Measurements from ENCODE around the gene BLCAP. TPM values are rescaled to one million over a fixed set of nuclear protein-coding genes. Genes with fewer than 3 reads are reported as not detected.
"Not testable (repeated sequence)": the region's sequence is repeated elsewhere in the genome, so short reads cannot be mapped to it uniquely, and the experiment has no call there.

BLCAP gene, protein sequence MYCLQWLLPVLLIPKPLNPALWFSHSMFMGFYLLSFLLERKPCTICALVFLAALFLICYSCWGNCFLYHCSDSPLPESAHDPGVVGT
- polyA plus RNA-seq: 112 TPM

DNA sequence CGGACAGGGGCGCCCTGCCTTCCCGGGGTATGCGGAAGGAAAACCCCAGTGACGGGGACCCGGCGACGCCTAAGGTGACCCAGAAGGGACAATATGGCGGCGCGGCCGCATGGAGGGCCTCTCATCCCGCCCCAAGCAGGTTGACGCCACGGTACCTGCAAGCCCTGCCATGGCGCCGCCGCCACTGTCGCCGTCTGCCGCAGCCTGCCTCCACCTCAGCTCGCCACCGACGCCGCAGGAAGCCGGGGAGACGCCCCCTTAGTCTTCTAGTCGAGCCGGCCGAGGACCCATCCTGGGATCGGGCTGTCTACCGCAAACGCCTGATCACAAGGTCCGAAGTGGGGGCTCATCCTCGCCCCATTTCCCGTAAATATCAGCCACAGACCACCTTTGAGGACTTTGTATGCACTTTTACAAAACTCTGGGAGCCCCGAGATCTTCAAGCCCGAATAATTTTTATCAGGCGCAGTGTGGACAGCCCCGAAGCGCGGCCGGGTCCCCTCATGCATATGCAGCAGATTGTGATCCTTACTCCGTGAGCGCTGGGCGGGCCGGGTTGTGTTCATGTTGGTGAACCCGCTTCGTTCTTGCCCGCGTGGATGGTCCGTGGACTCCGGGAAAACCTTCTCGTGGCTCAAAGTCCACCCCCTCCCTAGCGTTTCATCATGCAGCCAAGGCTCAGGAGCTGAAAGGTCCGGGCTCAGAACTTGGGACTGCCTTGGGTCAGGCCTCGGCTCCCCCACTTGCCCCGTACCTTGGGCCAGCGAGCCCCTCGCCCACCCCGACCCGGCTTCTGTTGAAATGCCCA lies at the start of gene BLCAP:
Gene BLCAP, minus strand, starts transcription at position 239 of the 808 bp plus-strand sequence. CDS start 8,702 bp downstream, outside the sequence.
- peak within 1 kb of the TSS; percentile 97 to 100 (median 100) for H3K27ac Mint-ChIP-seq
- peaks cover 2% of the 10 kb centered on the region for H3K36me3 Mint-ChIP-seq
- peaks cover 12 to 37% (median 30%) of the 10 kb centered on the region in 3 donors for H3K4me1 Mint-ChIP-seq
- H3K9me3 Mint-ChIP-seq: no peaks in the 10 kb centered on the region
- peak within 1 kb of the TSS; percentile 88 to 97 (median 92) for H3K4me3 Mint-ChIP-seq
- no peaks in the 10 kb centered on the region for H3K27me3 Mint-ChIP-seq

DNA sequence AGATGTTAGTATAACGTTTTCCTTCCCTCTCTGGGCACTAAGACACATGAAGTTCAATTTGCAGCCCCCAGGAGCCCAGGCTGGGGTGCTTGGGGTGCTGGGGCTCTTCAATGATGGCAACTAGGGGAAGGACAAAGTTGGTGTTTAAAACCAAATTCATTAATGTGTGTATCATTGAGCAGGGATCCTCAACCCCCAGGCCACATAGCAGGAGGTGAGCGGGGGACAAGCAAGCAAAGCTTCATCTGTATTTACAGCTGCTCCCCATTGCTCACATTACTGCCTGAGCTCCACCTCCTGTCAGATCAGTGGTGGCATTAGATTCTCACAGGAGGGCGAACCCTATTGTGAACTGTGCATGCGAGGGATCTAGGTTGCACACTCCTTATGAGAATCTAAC lies 49.8 kb upstream of the BLCAP start:
- H3K4me1 Mint-ChIP-seq: peaks cover 12 to 20% (median 13%) of the 10 kb centered on the region in 3 donors
- H3K9me3 Mint-ChIP-seq, H3K27ac Mint-ChIP-seq, H3K4me3 Mint-ChIP-seq, H3K36me3 Mint-ChIP-seq: not testable (repeated sequence)
- H3K27me3 Mint-ChIP-seq: peaks cover 13% of the 10 kb centered on the region

DNA sequence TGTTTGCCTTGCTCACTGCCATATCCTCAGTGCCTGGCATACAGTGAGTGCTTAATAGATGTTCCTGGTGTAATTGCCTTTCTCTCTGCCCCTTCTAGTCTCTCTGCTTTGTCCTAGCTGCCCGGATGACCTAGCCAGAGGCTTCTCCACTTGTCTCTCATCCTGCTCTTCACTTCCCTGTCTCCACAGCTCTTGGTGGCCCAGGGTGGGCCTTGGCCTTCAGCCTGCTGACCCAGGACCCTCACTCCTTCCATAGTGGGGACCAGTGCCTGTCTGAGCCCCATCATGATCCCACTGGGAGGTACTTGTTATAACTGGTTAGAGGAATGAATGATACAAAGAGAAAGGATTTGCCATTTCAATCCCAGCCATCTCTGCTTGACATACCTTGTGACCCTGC lies 49.2 kb upstream of the BLCAP start:
- H3K4me1 Mint-ChIP-seq: peaks cover 12 to 20% (median 13%) of the 10 kb centered on the region in 3 donors
- peak overlapping the region in 1 of 4 donors; percentile 66 for H3K4me3 Mint-ChIP-seq
- H3K27ac Mint-ChIP-seq: no peak overlapping the region
- H3K36me3 Mint-ChIP-seq: no peaks in the 10 kb centered on the region
- no peaks in the 10 kb centered on the region for H3K9me3 Mint-ChIP-seq
- H3K27me3 Mint-ChIP-seq: peaks cover 13% of the 10 kb centered on the region

DNA sequence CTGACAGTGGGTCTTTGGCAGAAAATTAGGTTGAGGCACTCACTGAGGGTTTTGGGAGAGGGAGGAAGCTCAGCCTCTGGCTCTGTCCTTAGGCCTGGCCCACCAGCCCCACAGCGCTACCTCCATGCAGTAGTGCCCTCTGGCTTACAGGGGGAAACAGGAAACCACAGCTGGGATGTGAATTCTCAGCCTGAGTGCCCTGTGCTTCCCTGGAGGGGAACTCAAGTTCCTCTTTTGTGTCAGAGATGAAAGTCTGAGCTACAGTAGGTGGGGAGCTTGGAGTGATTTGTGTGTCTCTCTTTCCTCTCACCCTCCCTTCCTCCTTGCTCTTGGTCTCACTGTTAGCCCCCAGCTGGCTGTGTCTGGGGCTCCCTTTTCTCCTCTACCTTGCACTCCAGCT lies 48.2 kb upstream of the BLCAP start:
- H3K27me3 Mint-ChIP-seq: peaks cover 13% of the 10 kb centered on the region
- H3K36me3 Mint-ChIP-seq: no peaks in the 10 kb centered on the region
- peak overlapping the region in 1 of 3 donors; percentile 88 for H3K27ac Mint-ChIP-seq
- no peaks in the 10 kb centered on the region for H3K9me3 Mint-ChIP-seq
- peak overlapping the region in 1 of 4 donors; percentile 41 for H3K4me3 Mint-ChIP-seq
- peaks cover 12 to 20% (median 15%) of the 10 kb centered on the region in 3 donors for H3K4me1 Mint-ChIP-seq

DNA sequence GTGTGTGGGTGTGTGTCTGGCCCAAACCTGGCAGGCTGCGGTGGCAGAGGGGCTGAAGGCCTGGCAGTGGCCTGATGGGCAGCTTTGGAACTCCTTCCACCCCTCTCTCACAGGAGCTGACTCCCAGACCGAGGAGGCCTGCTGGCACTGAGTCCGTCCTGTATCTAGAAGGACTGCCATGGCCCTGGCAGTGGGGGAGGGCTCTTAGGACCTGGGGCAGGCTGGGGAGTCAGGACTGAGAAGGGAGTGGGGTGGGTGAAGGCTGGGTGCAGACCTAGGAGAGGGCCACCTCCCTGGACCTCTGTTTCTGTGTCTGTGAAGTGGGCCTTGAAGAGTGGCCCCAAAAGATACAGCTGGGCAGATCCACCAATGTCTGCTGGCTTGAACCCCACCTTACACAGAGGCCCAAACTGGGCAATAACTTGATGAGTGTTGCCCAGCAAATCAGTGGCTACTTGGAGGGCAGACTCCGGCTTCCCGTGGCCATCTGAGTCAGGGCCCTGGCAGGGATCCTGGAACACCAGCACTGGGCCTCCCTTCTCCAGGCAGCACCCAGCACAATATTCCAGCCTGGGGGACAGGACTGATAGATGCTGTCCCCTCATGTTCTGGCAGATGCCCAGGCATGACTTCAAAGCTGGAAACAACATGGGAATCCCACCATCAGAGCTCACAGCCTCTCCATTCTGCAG lies 46.7 kb upstream of the BLCAP start:
- Mint-ChIP-seq H3K36me3 (no peaks in the 10 kb centered on the region), H3K9me3 (no peaks in the 10 kb centered on the region), H3K27ac (no peak overlapping the region), H3K27me3 (peaks cover 12% of the 10 kb centered on the region), H3K4me1 (peaks cover 12 to 20% (median 15%) of the 10 kb centered on the region in 3 donors), H3K4me3 (no peak overlapping the region)

DNA sequence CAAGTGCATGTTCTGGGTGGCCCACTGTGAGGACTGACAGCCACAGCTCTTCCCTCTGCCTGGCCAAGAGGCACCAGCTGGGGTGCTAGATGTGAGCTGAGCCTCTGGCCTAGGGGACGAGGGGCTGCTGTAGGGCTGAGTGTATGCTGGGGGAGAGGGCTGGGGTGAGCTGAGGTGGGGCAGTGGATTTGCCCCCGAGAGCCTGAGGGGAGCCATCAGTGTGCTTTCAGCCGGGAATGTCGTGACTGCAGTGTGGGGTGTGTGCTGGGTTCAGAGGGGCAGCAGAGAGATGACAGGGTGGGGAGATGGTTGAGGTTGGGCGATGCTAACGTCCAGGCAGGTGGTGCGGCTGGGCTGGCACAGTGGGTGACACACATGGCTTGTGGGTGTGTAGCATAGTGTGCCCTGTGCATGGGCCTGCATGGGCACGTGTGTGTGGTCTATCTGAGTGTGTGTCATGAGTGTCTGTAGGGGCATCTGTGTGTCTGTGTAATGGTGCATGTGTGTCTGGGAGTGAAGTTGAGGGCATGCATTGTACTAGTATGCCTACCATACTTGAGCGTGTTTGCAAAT lies 46.0 kb upstream of the BLCAP start:
- H3K4me3 Mint-ChIP-seq: no peak overlapping the region
- no peak overlapping the region for H3K27ac Mint-ChIP-seq
- no peaks in the 10 kb centered on the region for H3K36me3 Mint-ChIP-seq
- H3K9me3 Mint-ChIP-seq: no peaks in the 10 kb centered on the region
- H3K4me1 Mint-ChIP-seq: peaks cover 12 to 20% (median 15%) of the 10 kb centered on the region in 3 donors
- peaks cover 15% of the 10 kb centered on the region for H3K27me3 Mint-ChIP-seq

DNA sequence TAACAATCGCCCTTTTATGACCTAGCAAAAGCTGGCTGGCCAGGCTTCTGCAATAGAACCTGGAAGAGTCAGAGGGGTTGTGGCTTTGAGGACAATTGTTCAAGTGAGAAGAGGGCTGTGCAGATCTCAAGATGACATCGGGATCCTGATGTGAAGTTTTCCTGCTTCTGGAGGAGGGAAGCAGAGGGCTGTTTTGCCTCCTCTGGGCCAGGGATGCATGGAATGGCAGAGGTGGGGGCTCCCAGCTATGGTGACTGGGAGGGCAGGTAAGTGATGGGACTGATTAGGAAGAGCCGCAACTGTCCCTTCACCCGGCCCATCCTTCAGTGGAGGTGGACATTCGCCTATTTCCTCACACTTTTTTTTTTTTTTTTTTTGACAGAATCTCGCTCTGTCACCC lies 43.4 kb upstream of the BLCAP start:
- Mint-ChIP-seq H3K9me3 (no peaks in the 10 kb centered on the region), H3K27ac (no peak overlapping the region), H3K4me3 (peak overlapping the region in 1 of 4 donors; percentile 6), H3K4me1 (peaks cover 2 to 15% (median 6%) of the 10 kb centered on the region in 3 donors), H3K27me3 (peaks cover 21% of the 10 kb centered on the region), H3K36me3 (no peaks in the 10 kb centered on the region)

DNA sequence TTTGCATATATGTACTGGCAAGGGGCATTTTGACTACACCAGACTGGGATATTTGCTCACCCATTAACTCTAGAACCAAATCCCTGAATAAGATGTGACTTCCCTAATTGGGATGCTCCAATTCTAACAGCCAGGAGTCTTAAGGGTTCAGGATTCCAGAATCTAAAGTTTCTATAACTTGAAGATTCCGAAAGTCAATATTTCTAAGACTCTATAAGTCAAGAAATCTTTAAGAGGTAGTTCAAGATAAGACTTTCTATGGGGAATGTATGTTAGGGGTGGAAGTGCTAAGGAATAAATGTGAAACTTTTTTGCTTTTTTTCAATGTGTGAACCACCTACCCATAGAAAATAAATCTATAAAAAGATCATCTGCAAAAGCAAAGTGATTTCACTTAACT lies 42.7 kb upstream of the BLCAP start:
- peaks cover 24% of the 10 kb centered on the region for H3K27me3 Mint-ChIP-seq

DNA sequence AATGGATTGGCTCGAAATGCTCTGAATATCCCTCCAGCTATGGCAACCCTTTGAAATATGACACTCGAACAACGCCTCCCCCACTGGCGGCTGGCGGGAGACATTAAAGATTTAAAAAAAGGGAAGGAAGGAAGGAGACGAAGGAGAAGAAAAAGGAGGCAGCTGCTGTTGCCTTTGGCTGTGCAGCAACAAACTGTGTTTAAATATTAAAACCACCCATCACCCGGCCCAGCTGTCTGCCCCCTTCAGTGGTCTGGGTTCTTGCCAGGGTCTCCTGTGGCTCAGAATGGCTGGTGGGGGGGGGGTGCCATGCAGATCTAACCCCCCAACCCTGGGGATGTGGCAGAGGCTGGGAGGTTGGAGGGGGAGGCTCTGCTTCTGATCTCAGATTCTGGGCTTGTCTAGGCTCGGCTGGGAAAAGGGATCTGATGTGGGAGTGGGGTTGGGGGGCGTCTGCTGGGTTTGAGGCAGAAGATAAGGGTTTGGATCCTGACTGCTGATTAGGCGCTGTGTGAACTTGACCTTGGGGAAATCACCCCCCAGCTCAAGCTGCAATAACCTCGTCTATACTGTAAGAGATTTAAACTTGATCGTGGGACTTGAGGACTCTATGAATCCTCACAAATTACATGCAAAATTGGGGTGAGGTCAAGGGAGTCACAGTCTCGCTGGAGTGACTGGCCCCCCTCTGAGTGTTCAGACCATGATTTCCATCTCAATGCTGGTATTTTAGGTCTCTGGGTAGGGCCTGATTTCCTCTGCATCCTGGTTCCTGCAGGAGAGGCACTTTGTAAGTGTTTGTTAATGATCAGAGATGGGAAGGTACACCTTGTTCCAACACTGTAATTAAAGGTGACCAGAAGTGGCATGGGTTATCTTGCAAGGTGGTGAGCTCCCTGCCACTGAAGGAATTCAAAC lies 40.3 kb upstream of the BLCAP start:
- H3K9me3 Mint-ChIP-seq: no peaks in the 10 kb centered on the region
- H3K36me3 Mint-ChIP-seq: no peaks in the 10 kb centered on the region
- H3K27ac Mint-ChIP-seq: no peak overlapping the region
- peak overlapping the region in 1 of 4 donors; percentile 17 for H3K4me3 Mint-ChIP-seq
- H3K4me1 Mint-ChIP-seq: peaks cover 1 to 9% (median 3%) of the 10 kb centered on the region in 3 donors
- H3K27me3 Mint-ChIP-seq: peaks cover 28% of the 10 kb centered on the region

More for the DNA sequence above, 42.7 kb upstream of the BLCAP start:
- Mint-ChIP-seq H3K9me3 (no peaks in the 10 kb centered on the region), H3K4me3 (no peak overlapping the region), H3K36me3 (no peaks in the 10 kb centered on the region), H3K4me1 (peaks cover 1 to 9% (median 3%) of the 10 kb centered on the region in 3 donors), H3K27ac (no peak overlapping the region)

DNA sequence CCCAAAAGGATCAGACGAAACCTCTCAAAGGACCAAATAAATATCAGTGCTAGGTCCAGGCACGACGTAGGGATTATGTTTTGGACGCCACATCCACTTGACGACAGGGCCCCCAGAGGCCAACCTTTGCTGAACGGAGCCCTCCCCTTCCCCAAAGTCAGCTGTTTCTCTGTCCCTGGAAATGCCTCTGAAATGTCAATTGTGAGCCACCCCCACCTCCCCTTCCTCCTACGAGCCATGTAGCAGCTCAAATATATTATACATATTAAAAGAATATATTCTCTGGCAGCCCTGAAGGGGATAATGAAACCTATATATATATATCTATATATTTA lies 39.6 kb upstream of the BLCAP start:
- H3K4me1 Mint-ChIP-seq: peaks cover 1 to 9% (median 3%) of the 10 kb centered on the region in 3 donors
- H3K36me3 Mint-ChIP-seq: no peaks in the 10 kb centered on the region
- no peak overlapping the region for H3K4me3 Mint-ChIP-seq
- H3K9me3 Mint-ChIP-seq: no peaks in the 10 kb centered on the region
- peaks cover 26% of the 10 kb centered on the region for H3K27me3 Mint-ChIP-seq
- H3K27ac Mint-ChIP-seq: no peak overlapping the region

DNA sequence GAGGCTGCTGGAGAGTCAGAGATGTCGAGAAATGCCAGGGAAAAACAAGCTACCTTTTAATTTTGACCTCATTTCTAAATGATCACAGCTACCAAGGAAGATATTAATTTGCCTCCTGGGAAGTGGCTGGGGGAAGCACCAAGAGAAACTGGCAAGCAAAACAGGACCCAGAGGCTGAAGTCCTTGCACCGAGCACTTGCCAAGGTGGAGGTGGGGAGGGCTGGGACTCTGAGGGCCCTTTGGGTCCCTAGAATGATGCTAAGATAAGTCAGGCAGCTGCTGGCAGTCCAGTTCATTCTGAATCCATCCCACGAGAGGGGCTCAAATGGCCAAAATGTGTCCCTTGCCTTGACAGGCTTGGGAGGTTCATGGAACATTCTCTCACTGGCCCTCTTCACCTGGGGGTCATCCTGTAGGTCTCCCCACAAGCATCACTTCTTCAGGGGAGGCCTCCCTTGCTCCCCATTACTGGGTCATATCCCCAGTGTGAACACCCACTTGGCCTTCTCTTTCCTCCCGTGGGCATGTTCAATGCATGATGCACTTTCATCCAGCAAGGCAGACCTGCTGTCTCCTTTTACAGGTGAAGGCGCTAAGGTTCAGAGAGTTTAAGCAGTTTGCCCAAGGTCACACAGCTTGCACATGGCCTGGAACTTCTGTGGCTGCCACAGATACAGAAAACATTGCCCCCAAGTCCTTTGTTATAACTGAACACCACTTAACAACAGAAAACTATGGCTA lies 39.1 kb upstream of the BLCAP start:
- no peaks in the 10 kb centered on the region for H3K9me3 Mint-ChIP-seq

DNA sequence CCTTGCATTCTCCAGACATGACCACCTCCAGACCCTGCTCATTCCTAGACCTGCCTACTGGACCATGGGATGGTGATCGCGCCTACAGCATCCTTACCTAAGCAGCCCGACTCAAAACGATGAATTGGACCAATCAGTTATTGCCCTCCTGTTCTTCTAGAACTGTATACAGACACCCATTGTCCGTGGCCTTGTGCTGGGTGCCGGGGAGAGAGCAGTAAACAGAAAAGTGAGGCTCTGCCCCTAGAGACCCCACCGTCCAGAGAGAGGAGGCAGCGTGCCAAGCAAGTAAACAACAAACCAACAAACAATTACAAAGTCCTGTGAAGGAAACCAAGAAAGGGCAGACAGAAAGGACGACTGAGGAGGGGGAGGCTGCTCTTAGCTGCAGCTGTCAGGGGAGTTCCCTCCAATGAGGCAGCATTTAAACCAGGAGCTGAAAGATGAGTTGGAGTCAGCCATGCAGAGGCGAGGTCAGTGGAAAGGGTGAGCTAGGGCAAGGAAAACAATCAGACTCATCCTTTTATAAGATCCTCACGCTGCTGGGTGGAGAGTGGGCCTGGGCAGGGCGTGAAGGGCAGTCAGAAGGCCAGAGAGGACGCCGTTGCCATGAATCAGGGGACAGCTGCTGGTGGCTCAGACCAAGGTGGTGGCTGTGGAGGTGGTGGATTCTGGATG lies 37.6 kb upstream of the BLCAP start:
- no peak overlapping the region for H3K4me3 Mint-ChIP-seq
- H3K27ac Mint-ChIP-seq: no peak overlapping the region
- no peaks in the 10 kb centered on the region for H3K36me3 Mint-ChIP-seq
- H3K27me3 Mint-ChIP-seq: peaks cover 34% of the 10 kb centered on the region
- H3K9me3 Mint-ChIP-seq: no peaks in the 10 kb centered on the region
- peaks cover 1 to 9% (median 2%) of the 10 kb centered on the region in 3 donors for H3K4me1 Mint-ChIP-seq

More for the DNA sequence above, 39.1 kb upstream of the BLCAP start:
- Mint-ChIP-seq H3K4me1 (peaks cover 1 to 9% (median 3%) of the 10 kb centered on the region in 3 donors), H3K27me3 (peaks cover 30% of the 10 kb centered on the region), H3K27ac (no peak overlapping the region), H3K4me3 (peak overlapping the region in 1 of 4 donors; percentile 53), H3K36me3 (no peaks in the 10 kb centered on the region)

DNA sequence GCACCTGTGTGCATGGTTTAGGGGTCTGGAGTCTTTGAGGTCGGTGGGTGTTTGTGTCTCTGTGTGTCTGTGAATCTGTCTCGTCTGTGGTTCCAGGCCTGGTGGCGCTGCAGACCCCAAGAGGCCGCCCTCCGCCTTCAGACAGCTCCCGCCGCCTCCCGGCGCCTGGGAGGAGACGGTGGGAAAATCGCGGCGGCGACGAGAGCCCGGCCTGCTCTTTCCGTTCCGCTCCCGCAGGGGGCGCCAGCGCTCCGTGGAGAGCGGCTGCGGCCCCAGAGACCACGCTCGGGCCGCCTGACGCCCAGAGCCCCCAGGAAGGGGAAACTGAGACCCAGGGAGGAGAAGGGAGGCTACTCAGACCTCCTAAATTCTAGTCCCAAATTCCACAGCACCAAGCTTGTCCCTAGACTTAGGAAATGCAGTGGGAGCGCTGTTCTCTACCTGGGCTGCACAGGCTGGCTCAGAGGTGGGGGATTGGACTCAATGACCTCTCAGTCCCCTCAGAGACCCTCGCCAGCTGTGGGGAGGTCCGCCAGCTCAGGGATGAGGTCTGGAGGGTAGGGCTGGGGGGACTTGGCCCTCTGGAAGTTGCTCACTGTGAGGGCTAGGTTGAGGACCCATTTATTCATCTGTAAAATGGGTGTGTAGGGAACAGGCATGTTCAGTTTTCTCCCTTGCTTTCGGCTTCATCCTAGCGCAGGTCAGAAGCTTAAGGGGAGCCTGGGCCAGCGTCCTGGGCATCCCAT lies 36.9 kb upstream of the BLCAP start:
- peaks cover 1 to 9% (median 2%) of the 10 kb centered on the region in 3 donors for H3K4me1 Mint-ChIP-seq
- H3K27me3 Mint-ChIP-seq: peaks cover 31% of the 10 kb centered on the region
- H3K36me3 Mint-ChIP-seq: no peaks in the 10 kb centered on the region
- H3K4me3 Mint-ChIP-seq: no peak overlapping the region
- H3K9me3 Mint-ChIP-seq: no peaks in the 10 kb centered on the region
- H3K27ac Mint-ChIP-seq: no peak overlapping the region
